GM21825 (cell line): ENCODE results near the gene SLC25A19.

Experiments
- ATAC-seq: cut with Tn5 transposase; IDR thresholded peaks from one replicate; pipeline ENCODE4 v1.9.1; 2021; ENCODE audit warnings: mild to moderate bottlenecking, moderate library complexity; ENCODE audit not compliant: unreplicated experiment

The SLC25A19 gene

GRCh38 chr17:75244133-75244866 lies 44.9 kb downstream of the SLC25A19 start:
- ATAC-seq = no peak

GRCh38 chr17:75242461-75243042 lies 46.7 kb downstream of the SLC25A19 start:
- no peak for ATAC-seq

GRCh38 chr17:75241996-75242460 lies 47.2 kb downstream of the SLC25A19 start:
- ATAC-seq = no peak

GRCh38 chr17:75241502-75241901 lies 47.7 kb downstream of the SLC25A19 start:
- no peak for ATAC-seq

- ATAC-seq = no peak
These were observed 48.1 kb downstream of the SLC25A19 start for GRCh38 chr17:75241143-75241430.

GRCh38 chr17:75240394-75241142 lies 48.7 kb downstream of the SLC25A19 start:
- no peak for ATAC-seq

GRCh38 chr17:75239778-75240393 lies 49.3 kb downstream of the SLC25A19 start:
- no peak for ATAC-seq

- no peak for ATAC-seq
These were observed 50.0 kb downstream of the SLC25A19 start for GRCh38 chr17:75239214-75239613.

GRCh38 chr17:75238684-75239191 lies 50.5 kb downstream of the SLC25A19 start:
- no peak for ATAC-seq

- no peak for ATAC-seq
These were observed 51.1 kb downstream of the SLC25A19 start for GRCh38 chr17:75238020-75238580.

- no peak for ATAC-seq
These were observed 51.9 kb downstream of the SLC25A19 start for GRCh38 chr17:75237100-75238014.

- no peak for ATAC-seq
These were observed 56.4 kb downstream of the SLC25A19 start for GRCh38 chr17:75232786-75233185.

- ATAC-seq = no peak
These were observed 57.3 kb downstream of the SLC25A19 start for GRCh38 chr17:75231741-75232464.

- no peak for ATAC-seq
These were observed 58.2 kb downstream of the SLC25A19 start for GRCh38 chr17:75231071-75231470.

GRCh38 chr17:75228847-75229246 lies 60.4 kb downstream of the SLC25A19 start:
- ATAC-seq = no peak

- no peak for ATAC-seq
These were observed 60.9 kb downstream of the SLC25A19 start for GRCh38 chr17:75228305-75228704.

- ATAC-seq = no peak
These were observed 61.5 kb downstream of the SLC25A19 start for GRCh38 chr17:75227729-75228128.

- ATAC-seq = no peak
These were observed 64.2 kb downstream of the SLC25A19 start for GRCh38 chr17:75225016-75225415.
